Nephron (organoid): ENCODE data around the gene ROS1.

ENCODE experiments used
- H3K27ac Mint-ChIP-seq, 3 experiments: 2 replicates each; pipeline ENCODE4 v1.8.0; 2020; ENCODE audit warnings: mixed read lengths in 3 of 3, mild to moderate bottlenecking in 2 of 3, moderate library complexity in 1 of 3
- H3K27me3 Mint-ChIP-seq: 2 replicates; pipeline ENCODE4 v1.8.0; 2021; ENCODE audit warnings: low read depth, mild to moderate bottlenecking, moderate library complexity, mixed read lengths
- H3K36me3 Mint-ChIP-seq: 2 replicates; pipeline ENCODE4 v1.8.0; 2020; ENCODE audit warnings: low read depth, mixed read lengths
- H3K4me1 Mint-ChIP-seq: 2 replicates; pipeline ENCODE4 v1.8.0; 2020; ENCODE audit warnings: mixed read lengths
- H3K4me3 Mint-ChIP-seq, 3 experiments: 2 replicates each; pipeline ENCODE4 v1.8.0; 2020; ENCODE audit warnings: mild to moderate bottlenecking in 3 of 3, mixed read lengths in 3 of 3, moderate library complexity in 2 of 3
- H3K9me3 Mint-ChIP-seq: 2 replicates; pipeline ENCODE4 v1.8.0; 2020; ENCODE audit warnings: mixed read lengths
- TF ChIP-seq, protein P1 (sequence below), 3 experiments: fragments of 200-600 bp; sonication (generic); IDR thresholded peaks; one replicate each; pipeline ENCODE4 v1.5.0; 2021; ENCODE audit warnings: antibody characterized with exemption in 3 of 3; ENCODE audit not compliant: unreplicated experiment in 3 of 3

ROS1 gene

GRCh38 chr6:117467876-117468275 is 42.1 kb upstream of the ROS1 start:
- H3K36me3 Mint-ChIP-seq, result no peaks in the 10 kb centered on the region
- peaks cover 8% of the 10 kb centered on the region for H3K27me3 Mint-ChIP-seq
- no peaks in the 10 kb centered on the region for H3K4me1 Mint-ChIP-seq
- no peak overlapping the region for H3K27ac Mint-ChIP-seq
- TF ChIP-seq, protein P1, sequence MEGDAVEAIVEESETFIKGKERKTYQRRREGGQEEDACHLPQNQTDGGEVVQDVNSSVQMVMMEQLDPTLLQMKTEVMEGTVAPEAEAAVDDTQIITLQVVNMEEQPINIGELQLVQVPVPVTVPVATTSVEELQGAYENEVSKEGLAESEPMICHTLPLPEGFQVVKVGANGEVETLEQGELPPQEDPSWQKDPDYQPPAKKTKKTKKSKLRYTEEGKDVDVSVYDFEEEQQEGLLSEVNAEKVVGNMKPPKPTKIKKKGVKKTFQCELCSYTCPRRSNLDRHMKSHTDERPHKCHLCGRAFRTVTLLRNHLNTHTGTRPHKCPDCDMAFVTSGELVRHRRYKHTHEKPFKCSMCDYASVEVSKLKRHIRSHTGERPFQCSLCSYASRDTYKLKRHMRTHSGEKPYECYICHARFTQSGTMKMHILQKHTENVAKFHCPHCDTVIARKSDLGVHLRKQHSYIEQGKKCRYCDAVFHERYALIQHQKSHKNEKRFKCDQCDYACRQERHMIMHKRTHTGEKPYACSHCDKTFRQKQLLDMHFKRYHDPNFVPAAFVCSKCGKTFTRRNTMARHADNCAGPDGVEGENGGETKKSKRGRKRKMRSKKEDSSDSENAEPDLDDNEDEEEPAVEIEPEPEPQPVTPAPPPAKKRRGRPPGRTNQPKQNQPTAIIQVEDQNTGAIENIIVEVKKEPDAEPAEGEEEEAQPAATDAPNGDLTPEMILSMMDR (IDR thresholded peaks at IDR 0.05; ENCODE audit: unreplicated experiment in 3 of 3), result no peak
- H3K9me3 Mint-ChIP-seq, result no peaks in the 10 kb centered on the region
- no peak overlapping the region for H3K4me3 Mint-ChIP-seq

DNA sequence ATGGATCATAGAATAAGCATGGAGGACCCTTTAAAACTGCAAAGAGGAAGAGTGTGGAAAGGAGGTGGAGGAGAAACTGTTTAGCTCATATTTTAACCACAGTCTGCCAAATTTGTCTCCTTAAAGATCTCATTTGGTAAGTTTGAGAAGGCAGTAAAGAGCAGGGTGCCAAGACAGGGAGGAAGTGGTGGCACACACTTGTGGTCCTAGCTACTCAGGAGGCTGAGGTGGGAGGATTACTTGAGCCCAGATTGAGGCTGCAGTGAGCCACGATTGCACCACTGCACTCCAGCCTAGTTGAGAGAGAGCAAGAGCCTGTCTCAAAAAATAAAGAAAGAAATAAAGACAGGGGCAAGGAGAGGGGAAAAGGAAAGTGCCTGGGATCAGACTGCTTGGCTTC is 39.9 kb upstream of the ROS1 start:
- Mint-ChIP-seq H3K4me3 (no peak overlapping the region), H3K27me3 (peaks cover 4% of the 10 kb centered on the region), H3K9me3 (no peaks in the 10 kb centered on the region), H3K27ac (no peak overlapping the region), H3K4me1 (no peaks in the 10 kb centered on the region), H3K36me3 (no peaks in the 10 kb centered on the region)
- TF ChIP-seq, protein P1 (IDR thresholded peaks at IDR 0.05; ENCODE audit: unreplicated experiment in 3 of 3), result no peak

DNA sequence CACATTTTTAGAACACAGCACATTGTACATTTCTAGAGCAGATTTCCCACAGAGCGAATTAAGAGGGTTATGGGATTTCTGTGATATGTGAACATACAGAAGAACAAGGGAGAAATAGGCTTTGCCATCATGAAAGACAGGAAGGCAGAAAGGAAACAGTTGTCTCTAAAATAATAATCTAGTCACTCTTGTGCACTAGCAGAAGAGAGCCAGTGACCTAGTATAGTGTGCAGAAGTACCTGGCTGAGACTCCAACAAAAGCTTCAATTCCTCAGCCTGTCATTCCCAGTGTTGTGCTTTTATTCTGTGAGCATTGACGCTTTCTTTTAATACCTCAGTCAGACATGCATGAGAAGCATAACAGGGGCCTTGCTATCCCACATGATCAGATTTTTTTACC is 39.0 kb upstream of the ROS1 start:
- Mint-ChIP-seq H3K27me3 (peaks cover 4% of the 10 kb centered on the region), H3K27ac (no peak overlapping the region), H3K36me3 (no peaks in the 10 kb centered on the region), H3K9me3 (no peaks in the 10 kb centered on the region), H3K4me3 (no peak overlapping the region), H3K4me1 (no peaks in the 10 kb centered on the region)
- TF ChIP-seq, protein P1 (IDR thresholded peaks at IDR 0.05; ENCODE audit: unreplicated experiment in 3 of 3), result no peak

DNA sequence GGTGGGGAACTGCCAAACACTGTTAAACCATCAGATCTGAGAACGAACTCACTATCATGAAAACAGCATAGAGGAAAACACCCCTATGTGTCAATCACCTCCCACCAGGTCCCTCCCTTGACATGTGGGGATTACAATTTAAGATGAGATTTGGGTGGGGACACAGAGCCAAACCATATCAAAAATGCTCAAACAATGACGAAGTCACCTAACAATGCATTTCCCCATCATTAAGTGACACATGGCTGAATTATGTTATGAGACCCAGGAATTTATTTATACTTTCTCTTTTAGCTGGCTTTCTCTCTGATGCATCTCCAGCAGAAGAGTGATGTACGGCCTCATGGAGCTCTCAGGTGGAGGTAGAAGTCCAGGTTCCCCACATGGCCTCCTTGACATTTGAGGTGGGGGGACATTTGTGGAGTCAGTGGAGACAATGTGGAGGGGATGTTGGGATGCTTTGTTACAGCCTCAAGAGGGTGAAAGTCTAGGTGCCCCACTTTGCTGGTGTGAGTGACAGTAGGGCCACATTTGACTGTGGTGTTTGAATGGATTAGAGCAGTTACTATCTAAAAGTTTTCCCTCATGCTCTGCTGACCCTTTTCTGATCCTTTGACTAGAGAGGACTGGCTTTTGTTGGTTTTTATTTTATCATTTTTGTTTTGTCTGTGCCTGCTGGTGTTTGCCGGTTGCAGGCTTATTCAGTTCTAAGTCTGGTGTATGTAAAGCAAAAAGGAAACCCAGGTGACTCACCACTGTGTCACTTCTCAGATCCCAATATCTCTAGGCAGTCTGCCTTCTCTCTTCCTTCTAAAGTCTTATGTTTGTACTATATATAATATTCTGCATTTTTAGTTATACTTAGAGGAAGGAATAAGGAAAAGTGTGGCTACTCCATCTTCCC is 38.3 kb upstream of the ROS1 start:
- H3K4me3 Mint-ChIP-seq, result no peak overlapping the region
- H3K4me1 Mint-ChIP-seq, result no peaks in the 10 kb centered on the region
- H3K27ac Mint-ChIP-seq, result no peak overlapping the region
- H3K27me3 Mint-ChIP-seq, result peaks cover 4% of the 10 kb centered on the region
- TF ChIP-seq, protein P1 (IDR thresholded peaks at IDR 0.05; ENCODE audit: unreplicated experiment in 3 of 3), result no peak
- H3K9me3 Mint-ChIP-seq, result no peaks in the 10 kb centered on the region
- no peaks in the 10 kb centered on the region for H3K36me3 Mint-ChIP-seq

- TF ChIP-seq, protein P1 (IDR thresholded peaks at IDR 0.05; ENCODE audit: unreplicated experiment in 3 of 3), result no peak
- no peak overlapping the region for H3K27ac Mint-ChIP-seq
- peaks cover 4% of the 10 kb centered on the region for H3K27me3 Mint-ChIP-seq
- H3K9me3 Mint-ChIP-seq, result no peaks in the 10 kb centered on the region
- no peaks in the 10 kb centered on the region for H3K36me3 Mint-ChIP-seq
- no peak overlapping the region for H3K4me3 Mint-ChIP-seq
- H3K4me1 Mint-ChIP-seq, result no peaks in the 10 kb centered on the region
These were observed 33.6 kb upstream of the ROS1 start for GRCh38 chr6:117459204-117459944.
